DMS53 (cell line): ENCODE results near the gene CDIP1.

Experiments
- DNase-seq: peaks from one replicate; lab custom pipeline; 2025; lab: John Stamatoyannopoulos, UW

The CDIP1 gene

GRCh38 chr16:4539716-4540284 lies 1.2 kb upstream of the CDIP1 start:
- DNase-seq = no peak

- peak; percentile 53 for DNase-seq
Measured at GRCh38 chr16:4537376-4538343, 913 bp downstream of the CDIP1 start.

GRCh38 chr16:4536391-4537106 lies 2.0 kb downstream of the CDIP1 start:
- DNase-seq = no peak

GRCh38 chr16:4535627-4536108 lies 2.9 kb downstream of the CDIP1 start:
- no peak for DNase-seq

GRCh38 chr16:4534151-4534790 lies 4.3 kb downstream of the CDIP1 start:
- DNase-seq = no peak

- no peak for DNase-seq
Measured at GRCh38 chr16:4533490-4533889, 5.1 kb downstream of the CDIP1 start.

- DNase-seq = no peak
Measured at GRCh38 chr16:4532238-4532637, 6.3 kb downstream of the CDIP1 start.

GRCh38 chr16:4531811-4532210 lies 6.8 kb downstream of the CDIP1 start:
- no peak for DNase-seq

- DNase-seq = peak; percentile 13
Measured at GRCh38 chr16:4529085-4530060, 9.2 kb downstream of the CDIP1 start.

GRCh38 chr16:4525634-4526277 lies 12.8 kb downstream of the CDIP1 start:
- DNase-seq = no peak

- DNase-seq = no peak
Measured at GRCh38 chr16:4525069-4525468, 13.5 kb downstream of the CDIP1 start.

GRCh38 chr16:4524571-4524970 lies 14.0 kb downstream of the CDIP1 start:
- DNase-seq = no peak

GRCh38 chr16:4523686-4524085 lies 14.9 kb downstream of the CDIP1 start:
- no peak for DNase-seq

- no peak for DNase-seq
Measured at GRCh38 chr16:4522051-4522581, 16.5 kb downstream of the CDIP1 start.

GRCh38 chr16:4520913-4521312 lies 17.7 kb downstream of the CDIP1 start:
- no peak for DNase-seq

GRCh38 chr16:4519274-4520058 lies 19.1 kb downstream of the CDIP1 start:
- no peak for DNase-seq

- peak; percentile 70 for DNase-seq
Measured at GRCh38 chr16:4517812-4518680, 20.5 kb downstream of the CDIP1 start.

GRCh38 chr16:4515611-4516233 lies 22.9 kb downstream of the CDIP1 start:
- DNase-seq = no peak
